Esophagus muscularis mucosa (tissue), 4 donors: Measurements from ENCODE around the gene USP17L15. TPM values are rescaled to one million over a fixed set of nuclear protein-coding genes. Genes with fewer than 3 reads are reported as not detected.
"Not testable (repeated sequence)": the region's sequence is repeated elsewhere in the genome, so short reads cannot be mapped to it uniquely, and the experiment has no call there.

ENCODE experiments used
- DNase-seq: peaks from one replicate; pipeline ENCODE4 v3.0.0-alpha.2; 2017; ENCODE audit errors: extremely low spot score
- H3K27ac ChIP-seq, 4 donors: fragments of 200-600 bp; sonication (generic); replicated peaks in 1 of 4; 1 replicate in 3 of 4; 2 replicates in 1 of 4; pipeline ENCODE4 v1.5.1; 2016 to 2019; ENCODE audit warnings: mild to moderate bottlenecking in 1 of 4
- H3K27me3 ChIP-seq, 4 donors: fragments of 200-600 bp; sonication (generic); one replicate each; pipeline versions ENCODE4 v1.5.1 to v1.6.0; 2016 to 2019
- H3K36me3 ChIP-seq, 4 donors: fragments of 200-600 bp; sonication (generic); one replicate each; pipeline ENCODE4 v1.5.1; 2016 to 2019
- H3K4me1 ChIP-seq, 4 donors: fragments of 200-600 bp; sonication (generic); one replicate each; pipeline ENCODE4 v1.5.1; 2016 to 2019
- H3K4me3 ChIP-seq, 4 donors: fragments of 200-600 bp; sonication (generic); 1 replicate in 2 of 4; 2 replicates in 2 of 4; pipeline ENCODE4 v1.5.1; 2016 to 2019; ENCODE audit warnings: mild to moderate bottlenecking in 4 of 4, moderate library complexity in 1 of 4
- H3K9me3 ChIP-seq, 4 donors: fragments of 200-600 bp; sonication (generic); 1 replicate in 3 of 4; 2 replicates in 1 of 4; pipeline ENCODE4 v1.5.1; 2016 to 2019
- WGBS: methylation state at CpG from one replicate; pipeline ENCODE4 v1.1.5; 2018; 5-methylcytosine and 5-hydroxymethylcytosine counted together
- intact Hi-C: fragments of 100-400 bp; cut with DNase I; formaldehyde crosslinking; loops from one replicate; pipeline ENCODE4 v1.15.1; 2023
- total RNA-seq, 4 donors: library from RNA; depleted of rRNA; stranded (reverse); fragments of >200 nt; gene quantifications; one replicate each; pipeline versions ENCODE4 v1.1.0 to v1.2.1, GENCODE V29; 2016

USP17L15 gene
- total RNA-seq, 4 donors from 2014 or later: not detected

- H3K4me3 ChIP-seq, H3K36me3 ChIP-seq, intact Hi-C loops, H3K27me3 ChIP-seq, H3K9me3 ChIP-seq, H3K4me1 ChIP-seq, H3K27ac ChIP-seq, DNase-seq: not testable (repeated sequence)
- no CpG with 5 or more reads among the region's 15 CpGs for WGBS
Measured at GRCh38 chr4:9267319-9267718, 33.1 kb downstream of the USP17L15 start, which contains the start of gene USP17L22. TSS of gene USP17L22 (plus strand) at chr4:9267619. CDS start at chr4:9267619, 0 bp downstream.

GRCh38 chr4:9271719-9272118 is 37.5 kb downstream of the USP17L15 start:
- WGBS: 91% methylated on average over 8 of the region's 10 CpGs
- H3K9me3 ChIP-seq, H3K4me1 ChIP-seq, DNase-seq, H3K4me3 ChIP-seq, H3K36me3 ChIP-seq, H3K27ac ChIP-seq, intact Hi-C loops, H3K27me3 ChIP-seq: not testable (repeated sequence)

Other genes starting within 250 kb of the USP17L15 start
- not detected for gene FAM90A26, start 64.0 kb upstream of the USP17L15 start, total RNA-seq
- gene USP17L10, start 23.7 kb upstream of the USP17L15 start, total RNA-seq: not detected
- gene USP17L11, start 19.0 kb upstream of the USP17L15 start, total RNA-seq: not detected
- gene USP17L12, start 14.2 kb upstream of the USP17L15 start, total RNA-seq: not detected
- gene USP17L13, start 9.5 kb upstream of the USP17L15 start, total RNA-seq: not detected
- not detected for gene USP17L17, start 9.5 kb downstream of the USP17L15 start, total RNA-seq
- not detected for gene USP17L18, start 14.2 kb downstream of the USP17L15 start, total RNA-seq
- gene USP17L19, start 19.0 kb downstream of the USP17L15 start, total RNA-seq: not detected
- not detected for gene USP17L20, start 23.7 kb downstream of the USP17L15 start, total RNA-seq
- gene USP17L21, start 28.5 kb downstream of the USP17L15 start, total RNA-seq: not detected
- gene USP17L22, start 33.2 kb downstream of the USP17L15 start, total RNA-seq: not detected
- gene USP17L24, start 90.8 kb downstream of the USP17L15 start, total RNA-seq: not detected
- not detected for gene USP17L25, start 95.5 kb downstream of the USP17L15 start, total RNA-seq
- not detected for gene USP17L26, start 100.3 kb downstream of the USP17L15 start, total RNA-seq
- not detected for gene USP17L5, start 105.0 kb downstream of the USP17L15 start, total RNA-seq
- not detected for gene USP17L27, start 109.8 kb downstream of the USP17L15 start, total RNA-seq
- not detected for gene USP17L28, start 114.5 kb downstream of the USP17L15 start, total RNA-seq
- gene USP17L29, start 119.3 kb downstream of the USP17L15 start, total RNA-seq: not detected
- gene USP17L30, start 128.7 kb downstream of the USP17L15 start, total RNA-seq: not detected
- not detected for gene DEFB131A, start 210.0 kb downstream of the USP17L15 start, total RNA-seq